HL-60 (cell line): ENCODE data around the gene EFNA5.

ENCODE experiments used
- CTCF ChIP-seq: IDR thresholded peaks from one replicate; pipeline ENCODE4 v1.5.1; 2011; ENCODE audit warnings: low read length, control low read depth, inconsistent platforms; ENCODE audit not compliant: insufficient read depth
- POLR2AphosphoS5 ChIP-seq: IDR thresholded peaks from 2 replicates; pipeline ENCODE4 v1.6.1; 2012; ENCODE audit warnings: low read depth

GRCh38 chr5:107532169-107532878, 138.4 kb downstream of the EFNA5 start:
- no peak for TF ChIP-seq CTCF
- no peak for TF ChIP-seq POLR2AphosphoS5
